Upper lobe of right lung (tissue), 1 donor: Measurements from ENCODE around the gene FAM78B. TPM values are rescaled to one million over a fixed set of nuclear protein-coding genes. Genes with fewer than 3 reads are reported as not detected.

Source experiments
- ATAC-seq: fragments of 200-7000 bp; cut with Tn5 transposase; one replicate; pipeline ENCODE4 v1.9.1; 2020; ENCODE audit warnings: mild to moderate bottlenecking, moderate library complexity
- DNase-seq: peaks from one replicate; pipeline ENCODE4 v3.0.0-alpha.2; 2020
- H3K27ac ChIP-seq: fragments of 200-600 bp; one replicate; pipeline ENCODE4 v1.8.0; 2022
- H3K27me3 ChIP-seq: fragments of 200-600 bp; one replicate; pipeline ENCODE4 v1.8.0; 2022; ENCODE audit warnings: mild to moderate bottlenecking
- H3K36me3 ChIP-seq: fragments of 200-600 bp; one replicate; pipeline ENCODE4 v1.8.0; 2022
- H3K4me1 ChIP-seq: fragments of 200-600 bp; one replicate; pipeline ENCODE4 v1.8.0; 2022
- H3K4me3 ChIP-seq: fragments of 200-600 bp; one replicate; pipeline ENCODE4 v1.8.0; 2022; ENCODE audit warnings: mild to moderate bottlenecking
- H3K9me3 ChIP-seq: fragments of 200-600 bp; one replicate; pipeline ENCODE4 v1.8.0; 2022
- CTCF ChIP-seq: fragments of 200-600 bp; IDR thresholded peaks from one replicate; pipeline ENCODE4 v1.8.0; 2022; ENCODE audit warnings: antibody characterized with exemption
- intact Hi-C: fragments of 100-400 bp; cut with DNase I; formaldehyde crosslinking; loops from one replicate; pipeline ENCODE4 v1.11.0; 2022
- total RNA-seq: library from RNA; stranded (reverse); fragmentation: NEBNext Ultra II Directional; extraction: Animal tissue kit (Norgen Biotek cat#: 25700); gene quantifications from one replicate; pipeline ENCODE4 v1.2.1, GENCODE V29; 2021
- donor health status: DM: no; HTN: yes; CAD: no; lungs with severe emphysema.

Gene FAM78B
- total RNA-seq, 1 donor from 2014 or later = 1.2 TPM

DNA sequence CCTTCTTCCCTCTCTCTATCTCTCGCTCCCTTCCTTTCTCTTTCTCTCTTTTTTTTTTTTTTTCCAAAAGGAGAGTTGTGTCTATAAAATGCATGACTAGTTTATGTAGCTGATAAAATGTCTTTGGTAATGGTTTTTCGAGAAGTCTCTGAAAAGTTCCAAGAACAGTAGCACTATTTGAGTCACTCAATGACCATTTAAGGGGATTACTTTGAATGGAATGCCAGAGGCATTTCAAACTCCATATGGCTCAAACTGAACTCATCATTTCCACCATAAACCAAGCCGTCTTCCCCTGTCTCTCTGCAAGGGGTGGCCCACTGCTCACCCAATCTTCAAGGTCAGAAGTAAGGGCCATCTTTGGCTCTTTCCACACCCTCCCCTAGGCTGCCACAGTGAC lies 93.3 kb downstream of the FAM78B start:
- Histone ChIP-seq H3K4me3 (no peak overlapping the region), H3K27me3 (no peaks in the 10 kb centered on the region), H3K9me3 (no peaks in the 10 kb centered on the region), H3K27ac (no peak overlapping the region), H3K36me3 (no peaks in the 10 kb centered on the region), H3K4me1 (no peaks in the 10 kb centered on the region)
- no peak for TF ChIP-seq CTCF
- intact Hi-C loops = no loop called here
- ATAC-seq (no peak), DNase-seq (no peak)

DNA sequence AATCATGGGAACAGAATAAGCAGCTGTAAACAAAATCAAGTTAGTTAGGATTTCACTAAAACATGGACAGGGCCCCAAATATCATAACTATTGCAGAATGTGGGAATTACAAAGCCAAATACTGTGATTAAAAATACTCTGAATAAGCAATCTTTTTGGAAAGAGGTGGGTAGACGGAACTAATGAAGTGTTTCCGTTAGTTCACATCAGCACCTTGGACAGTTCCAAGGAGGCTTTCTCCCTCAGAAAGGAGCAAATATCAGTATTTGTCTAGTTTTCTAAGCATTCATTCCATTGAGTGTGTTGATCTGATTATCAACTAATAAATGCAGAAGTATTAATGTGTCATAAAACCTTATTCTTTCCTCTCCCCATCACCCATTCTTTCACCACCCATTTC lies 97.4 kb downstream of the FAM78B start:
- H3K9me3 ChIP-seq = no peaks in the 10 kb centered on the region
- intact Hi-C loops = no loop called here
- H3K27ac ChIP-seq = no peak overlapping the region
- no peaks in the 10 kb centered on the region for H3K36me3 ChIP-seq
- TF ChIP-seq CTCF = no peak
- H3K4me1 ChIP-seq = no peaks in the 10 kb centered on the region
- no peaks in the 10 kb centered on the region for H3K27me3 ChIP-seq
- no peak overlapping the region for H3K4me3 ChIP-seq
- ATAC-seq (no peak), DNase-seq (no peak)

- H3K4me1 ChIP-seq = no peaks in the 10 kb centered on the region
- H3K36me3 ChIP-seq = no peaks in the 10 kb centered on the region
- DNase-seq = no peak
- H3K27me3 ChIP-seq = no peaks in the 10 kb centered on the region
- intact Hi-C loops = no loop called here
- no peak overlapping the region for H3K4me3 ChIP-seq
- H3K27ac ChIP-seq = no peak overlapping the region
- no peak for TF ChIP-seq CTCF
- ATAC-seq = no peak
- H3K9me3 ChIP-seq = no peaks in the 10 kb centered on the region
Observed at GRCh38 chr1:166066107-166066506, 100.7 kb downstream of the FAM78B start.

DNA sequence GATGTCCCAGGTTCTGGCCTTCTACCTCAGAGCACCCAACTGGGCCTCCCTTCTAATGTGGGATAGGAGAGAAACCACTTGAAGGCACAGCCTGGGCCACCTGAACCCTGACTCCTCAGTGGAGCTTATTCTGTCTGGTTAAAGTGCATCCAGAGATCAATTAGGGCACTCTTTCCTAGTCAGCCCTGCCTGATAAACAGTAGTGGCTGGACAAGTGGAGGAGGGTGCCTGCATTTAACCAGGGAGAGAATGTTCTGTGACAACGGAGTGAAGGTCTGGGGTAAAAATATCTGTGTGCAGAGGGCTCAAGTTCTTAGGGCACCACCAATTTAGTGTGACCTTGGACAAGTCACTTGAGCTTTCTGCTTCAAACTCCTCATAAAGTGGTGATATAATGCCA lies 101.8 kb downstream of the FAM78B start:
- Histone ChIP-seq H3K4me1 (no peaks in the 10 kb centered on the region), H3K4me3 (no peak overlapping the region), H3K27me3 (no peaks in the 10 kb centered on the region), H3K9me3 (no peaks in the 10 kb centered on the region), H3K36me3 (no peaks in the 10 kb centered on the region), H3K27ac (no peak overlapping the region)
- TF ChIP-seq CTCF = no peak
- intact Hi-C loops = no loop called here
- no peak for ATAC-seq
- no peak for DNase-seq

DNA sequence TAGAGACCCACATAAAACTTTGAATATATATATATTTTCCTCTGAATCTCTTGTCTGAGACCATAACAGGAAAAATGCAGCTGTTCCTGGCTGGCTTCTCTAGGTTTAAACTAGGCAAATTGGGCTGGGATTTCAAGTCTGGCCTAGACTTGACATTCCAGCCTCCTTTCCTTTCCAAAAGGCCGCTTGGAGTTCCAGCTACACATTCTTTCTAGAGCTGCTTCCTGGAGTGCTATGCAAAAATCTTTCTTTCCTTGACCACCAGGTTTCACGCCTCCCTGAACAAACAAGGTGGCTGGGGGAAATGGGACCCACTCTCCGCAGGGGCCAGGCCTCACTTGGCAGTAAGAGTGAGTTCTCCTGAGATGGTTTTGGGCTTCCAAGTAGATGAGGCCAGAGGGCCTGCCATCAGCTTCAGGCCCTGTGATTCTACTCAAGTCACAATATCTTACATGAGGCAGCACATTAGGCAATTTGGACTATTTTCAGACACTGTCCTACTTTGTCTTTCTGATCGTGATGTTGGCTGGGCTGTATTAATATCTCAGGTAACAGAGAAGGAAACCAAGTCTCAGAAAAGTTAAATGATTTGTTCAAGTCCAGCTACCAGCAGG lies 102.4 kb downstream of the FAM78B start:
- Histone ChIP-seq H3K4me3 (no peak overlapping the region), H3K4me1 (no peaks in the 10 kb centered on the region), H3K36me3 (no peaks in the 10 kb centered on the region), H3K9me3 (no peaks in the 10 kb centered on the region), H3K27ac (no peak overlapping the region), H3K27me3 (no peaks in the 10 kb centered on the region)
- intact Hi-C loops = no loop called here
- no peak for TF ChIP-seq CTCF
- DNase-seq = no peak
- ATAC-seq = no peak

DNA sequence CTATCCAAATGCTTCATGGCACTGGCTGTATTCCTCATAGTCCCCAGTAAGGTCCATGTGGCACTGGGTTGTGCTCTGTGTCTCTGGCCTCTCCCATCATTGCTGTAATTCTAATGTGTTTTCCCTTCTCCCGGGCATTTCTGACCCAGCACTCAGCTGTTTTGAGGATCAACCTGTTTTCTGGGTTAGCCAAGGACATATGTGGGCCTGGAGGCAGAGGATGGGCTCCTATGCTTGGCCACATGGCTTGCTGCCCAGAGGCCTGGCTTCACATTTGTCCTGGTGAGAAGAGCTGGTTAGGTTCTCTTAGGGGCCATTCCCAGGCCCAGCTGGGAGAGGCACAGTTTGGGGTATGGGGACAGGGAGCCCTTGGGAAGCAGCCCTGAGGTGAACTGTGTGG lies 103.1 kb downstream of the FAM78B start:
- intact Hi-C loops = no loop called here
- H3K4me1 ChIP-seq = no peaks in the 10 kb centered on the region
- no peaks in the 10 kb centered on the region for H3K36me3 ChIP-seq
- no peak for ATAC-seq
- no peaks in the 10 kb centered on the region for H3K9me3 ChIP-seq
- DNase-seq = no peak
- no peak overlapping the region for H3K27ac ChIP-seq
- no peak for TF ChIP-seq CTCF
- H3K27me3 ChIP-seq = no peaks in the 10 kb centered on the region
- no peak overlapping the region for H3K4me3 ChIP-seq
